Sigmoid colon (tissue), 3 donors: ENCODE data around the gene GRB2.

Experiments used
- POLR2A ChIP-seq, 2 donors: fragments of 450-650 bp; IDR thresholded peaks; one replicate each; pipeline ENCODE4 v1.6.1; 2016; ENCODE audit warnings: antibody characterized with exemption in 2 of 2, mild to moderate bottlenecking in 2 of 2, moderate library complexity in 2 of 2
- TF ChIP-seq, protein P1 (sequence below), 4 experiments: fragments of 450-650 bp in 3 of 4; fragments of 200-600 bp in 1 of 4; IDR thresholded peaks; one replicate each; pipeline ENCODE4 v1.5.1; 2016 to 2019; ENCODE audit warnings: antibody characterized with exemption in 4 of 4, mild to moderate bottlenecking in 3 of 4, moderate library complexity in 2 of 4

DNA sequence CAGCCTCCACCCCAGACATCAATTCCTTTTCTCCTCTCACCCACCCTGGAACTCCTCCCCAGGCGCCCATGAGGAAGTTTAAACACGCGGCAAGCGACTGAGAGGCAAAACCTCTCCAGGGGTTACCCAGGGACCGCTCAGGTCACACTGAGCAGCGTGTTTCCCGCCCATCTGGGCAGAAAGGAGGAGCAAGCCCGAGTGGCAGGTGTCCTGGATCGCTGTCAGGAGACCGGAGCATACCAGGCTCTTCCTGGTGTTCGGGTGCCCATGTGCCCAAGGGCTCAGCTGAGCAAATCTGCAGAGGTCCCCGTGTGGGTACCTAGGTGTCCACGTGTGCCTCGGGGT, 116.7 kb downstream of the GRB2 start:
- no peak for TF ChIP-seq POLR2A (IDR thresholded peaks at IDR 0.05)
- TF ChIP-seq, protein P1, sequence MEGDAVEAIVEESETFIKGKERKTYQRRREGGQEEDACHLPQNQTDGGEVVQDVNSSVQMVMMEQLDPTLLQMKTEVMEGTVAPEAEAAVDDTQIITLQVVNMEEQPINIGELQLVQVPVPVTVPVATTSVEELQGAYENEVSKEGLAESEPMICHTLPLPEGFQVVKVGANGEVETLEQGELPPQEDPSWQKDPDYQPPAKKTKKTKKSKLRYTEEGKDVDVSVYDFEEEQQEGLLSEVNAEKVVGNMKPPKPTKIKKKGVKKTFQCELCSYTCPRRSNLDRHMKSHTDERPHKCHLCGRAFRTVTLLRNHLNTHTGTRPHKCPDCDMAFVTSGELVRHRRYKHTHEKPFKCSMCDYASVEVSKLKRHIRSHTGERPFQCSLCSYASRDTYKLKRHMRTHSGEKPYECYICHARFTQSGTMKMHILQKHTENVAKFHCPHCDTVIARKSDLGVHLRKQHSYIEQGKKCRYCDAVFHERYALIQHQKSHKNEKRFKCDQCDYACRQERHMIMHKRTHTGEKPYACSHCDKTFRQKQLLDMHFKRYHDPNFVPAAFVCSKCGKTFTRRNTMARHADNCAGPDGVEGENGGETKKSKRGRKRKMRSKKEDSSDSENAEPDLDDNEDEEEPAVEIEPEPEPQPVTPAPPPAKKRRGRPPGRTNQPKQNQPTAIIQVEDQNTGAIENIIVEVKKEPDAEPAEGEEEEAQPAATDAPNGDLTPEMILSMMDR (IDR thresholded peaks at IDR 0.05), result no peak
